Left renal pelvis (tissue), 4 donors: ENCODE results near the gene OS9. TPM values are rescaled to one million over a fixed set of nuclear protein-coding genes. Genes with fewer than 3 reads are reported as not detected.

Source experiments
- DNase-seq, 4 donors: peaks; one replicate each; pipeline ENCODE4 v3.0.0-alpha.2; 2013; ENCODE audit warnings: low read depth in 4 of 4, low spot score in 3 of 4
- polyA plus RNA-seq, 4 donors: library from polyadenylated mRNA; unstranded; fragments of 120-200 nt; gene quantifications; one replicate each; pipeline ENCODE4 v1.2.1, GENCODE V29; 2013; ENCODE audit not compliant: insufficient read length in 4 of 4

OS9 gene
- polyA plus RNA-seq, 4 donors = 189 to 235 (median 201) TPM

- DNase-seq = no peak
Observed at GRCh38 chr12:57763881-57764661, 70.1 kb downstream of the OS9 start.

GRCh38 chr12:57764662-57765002 lies 70.7 kb downstream of the OS9 start:
- no peak for DNase-seq

GRCh38 chr12:57765003-57765697 lies 71.2 kb downstream of the OS9 start:
- DNase-seq = no peak

- DNase-seq = no peak
Observed at GRCh38 chr12:57765698-57766463, 71.9 kb downstream of the OS9 start.

- DNase-seq = no peak
Observed at GRCh38 chr12:57766464-57767304, 72.8 kb downstream of the OS9 start, which contains the start of gene CYP27B1. TSS of gene CYP27B1 (minus strand) at chr12:57767078. CDS start at chr12:57767041, 37 bp downstream.

GRCh38 chr12:57767305-57767698 lies 73.4 kb downstream of the OS9 start:
- no peak for DNase-seq

GRCh38 chr12:57767876-57768275 lies 73.9 kb downstream of the OS9 start:
- DNase-seq = no peak

GRCh38 chr12:57769594-57769993 lies 75.7 kb downstream of the OS9 start:
- DNase-seq = no peak

GRCh38 chr12:57770734-57771133 lies 76.8 kb downstream of the OS9 start:
- DNase-seq = no peak

Other genes starting within 250 kb of the OS9 start
- gene INHBE, start 238.8 kb upstream of the OS9 start, polyA plus RNA-seq = under 1 TPM; 0.36 to 0.78 (median 0.72) TPM
- 10 to 100 TPM; 16.2 to 62.3 (median 22.1) TPM for gene GLI1, start 234.3 kb upstream of the OS9 start, polyA plus RNA-seq
- 1 to 10 TPM; 1.9 to 5.5 (median 2.9) TPM for gene ARHGAP9, start 214.3 kb upstream of the OS9 start, polyA plus RNA-seq
- 100 to 1,000 TPM in 3 of 4 donors, 10 to 100 TPM in 1; 94.7 to 164 (median 118) TPM for gene MARS1, start 206.1 kb upstream of the OS9 start, polyA plus RNA-seq
- 10 to 100 TPM; 16.3 to 34.6 (median 29.8) TPM for gene DDIT3, start 173.6 kb upstream of the OS9 start, polyA plus RNA-seq
- 10 to 100 TPM; 52.6 to 99.8 (median 61.2) TPM for gene MBD6, start 171.3 kb upstream of the OS9 start, polyA plus RNA-seq
- 100 to 1,000 TPM; 144 to 176 (median 167) TPM for gene DCTN2, start 146.9 kb upstream of the OS9 start, polyA plus RNA-seq
- 1 to 10 TPM in 2 of 4 donors, under 1 TPM in 2; 0.64 to 1.1 (median 0.86) TPM for gene KIF5A, start 144.1 kb upstream of the OS9 start, polyA plus RNA-seq
- 10 to 100 TPM; 21.9 to 47.1 (median 39.6) TPM for gene PIP4K2C, start 102.9 kb upstream of the OS9 start, polyA plus RNA-seq
- 10 to 100 TPM; 53.9 to 82.4 (median 62.2) TPM for gene DTX3, start 89.3 kb upstream of the OS9 start, polyA plus RNA-seq
- gene ARHGEF25, start 82.7 kb upstream of the OS9 start, polyA plus RNA-seq = 100 to 1,000 TPM in 1 of 4 donors, 10 to 100 TPM in 3; 33.6 to 101 (median 36.9) TPM
- gene B4GALNT1, start 60.9 kb upstream of the OS9 start, polyA plus RNA-seq = 1 to 10 TPM in 1 of 4 donors, under 1 TPM in 3; 0.79 to 6.1 (median 0.93) TPM
- 1 to 10 TPM in 3 of 4 donors, under 1 TPM in 1; 0.79 to 1.5 (median 1.4) TPM for gene AGAP2, start 44.6 kb downstream of the OS9 start, polyA plus RNA-seq
- gene TSPAN31, start 50.9 kb downstream of the OS9 start, polyA plus RNA-seq = 100 to 1,000 TPM in 2 of 4 donors, 10 to 100 TPM in 2; 67.7 to 108 (median 102) TPM
- 100 to 1,000 TPM; 199 to 236 (median 214) TPM for gene CDK4, start 58.2 kb downstream of the OS9 start, polyA plus RNA-seq
- gene MARCHF9, start 61.0 kb downstream of the OS9 start, polyA plus RNA-seq = 10 to 100 TPM in 3 of 4 donors, 1 to 10 TPM in 1; 9.9 to 25.9 (median 16.3) TPM
- 1 to 10 TPM in 2 of 4 donors, under 1 TPM in 2; 0.72 to 2.2 (median 0.96) TPM for gene CYP27B1, start 72.9 kb downstream of the OS9 start, polyA plus RNA-seq
- 10 to 100 TPM; 29.0 to 32.3 (median 31.5) TPM for gene METTL1, start 78.0 kb downstream of the OS9 start, polyA plus RNA-seq
- gene EEF1AKMT3, start 78.5 kb downstream of the OS9 start, polyA plus RNA-seq = 10 to 100 TPM; 11.2 to 17.5 (median 11.7) TPM
- 10 to 100 TPM; 23.4 to 47.4 (median 46.9) TPM for gene TSFM, start 88.7 kb downstream of the OS9 start, polyA plus RNA-seq
- 10 to 100 TPM in 1 of 4 donors, 1 to 10 TPM in 3; 5.1 to 18.0 (median 8.2) TPM for gene AVIL, start 124.6 kb downstream of the OS9 start, polyA plus RNA-seq
- 100 to 1,000 TPM; 235 to 272 (median 260) TPM for gene CTDSP2, start 152.6 kb downstream of the OS9 start, polyA plus RNA-seq
- gene ATP23, start 247.4 kb downstream of the OS9 start, polyA plus RNA-seq = 10 to 100 TPM in 2 of 4 donors, 1 to 10 TPM in 2; 7.8 to 15.7 (median 10.5) TPM